GM12891 (cell line): ENCODE results near the gene PCLAF.

ENCODE experiments used
- POLR2A ChIP-seq: IDR thresholded peaks from 2 replicates; pipeline ENCODE4 v1.6.1; 2011; ENCODE audit warnings: low read depth, low read length, control low read depth
- TAF1 ChIP-seq: IDR thresholded peaks from 2 replicates; pipeline ENCODE4 v1.6.1; 2011; ENCODE audit warnings: low read depth, low read length, control low read depth

DNA sequence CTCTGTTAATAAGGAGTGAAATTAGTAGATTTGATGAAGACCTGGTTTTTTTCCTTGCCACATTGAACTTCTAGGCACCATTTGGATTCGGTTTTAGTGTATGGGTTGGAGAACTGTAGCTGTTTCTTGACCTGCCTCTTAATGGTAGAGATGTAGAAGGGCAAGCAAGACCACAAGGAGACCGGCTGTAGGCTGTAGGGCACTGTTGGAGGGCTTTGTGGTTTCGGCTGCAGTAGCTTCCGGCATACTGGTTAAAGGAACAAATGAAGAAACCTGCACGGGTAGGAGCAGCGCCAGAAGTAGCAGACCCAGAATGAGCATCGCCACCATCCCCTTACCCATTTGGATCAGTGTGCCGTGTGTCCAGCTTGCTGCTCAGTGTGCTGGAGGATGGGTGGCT is 7.9 kb downstream of the PCLAF start:
- TF ChIP-seq POLR2A (no peak), TAF1 (no peak)
